PFSK-1 (cell line): ENCODE data around the gene CLPTM1L.

Source experiments
- FOXP2 ChIP-seq: optimal IDR thresholded peaks from 2 replicates; pipeline ENCODE3; 2011; ENCODE audit warnings: borderline replicate concordance, control low read depth, inconsistent platforms; ENCODE audit not compliant: insufficient read depth; ENCODE audit errors: extremely low read length, extremely low read depth
- POLR2AphosphoS5 ChIP-seq: IDR thresholded peaks from 2 replicates; pipeline ENCODE4 v1.6.1; 2012; ENCODE audit warnings: low read depth, mild to moderate bottlenecking, control low read depth, low read length, moderate library complexity
- REST ChIP-seq, 2 experiments: IDR thresholded peaks; 2 replicates each; pipeline versions ENCODE4 v1.6.1 to v1.8.0; 2011 to 2012; ENCODE audit warnings: low read depth in 2 of 2, low read length in 2 of 2, control low read depth in 1 of 2, inconsistent platforms in 1 of 2, mild to moderate bottlenecking in 1 of 2, moderate library complexity in 1 of 2; ENCODE audit not compliant: insufficient read depth in 1 of 2
- SIN3A ChIP-seq: IDR thresholded peaks from 2 replicates; pipeline ENCODE4 v1.6.1; 2012; ENCODE audit warnings: mild to moderate bottlenecking, low read length, moderate library complexity, borderline replicate concordance; ENCODE audit not compliant: insufficient read depth
- TAF1 ChIP-seq: IDR thresholded peaks from 2 replicates; pipeline ENCODE4 v1.6.1; 2012; ENCODE audit warnings: low read length, control low read depth, borderline replicate concordance; ENCODE audit not compliant: insufficient read depth

The CLPTM1L gene

DNA sequence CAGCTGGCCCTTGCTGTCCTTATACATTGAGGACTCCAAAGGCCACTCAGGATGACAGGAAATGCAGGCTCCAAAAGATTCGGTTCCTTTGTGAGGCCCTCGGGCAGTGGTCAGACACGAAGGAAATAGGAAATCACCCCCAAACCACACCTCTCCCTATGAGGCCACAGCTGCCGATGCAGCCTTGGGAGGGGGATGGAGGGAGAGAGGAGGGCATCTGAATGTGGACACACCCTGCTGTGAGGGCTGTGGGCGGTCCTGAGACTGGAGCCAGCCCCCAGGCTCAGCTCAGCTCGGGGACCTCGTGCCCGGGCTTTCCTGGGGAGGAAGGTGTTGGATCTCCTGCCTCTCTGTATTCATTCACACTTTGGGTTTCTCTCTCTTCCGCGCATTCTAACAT lies 2.7 kb upstream of the CLPTM1L start:
- no peak for TF ChIP-seq FOXP2
- TF ChIP-seq TAF1: no peak
- no peak for TF ChIP-seq SIN3A
- no peak for TF ChIP-seq POLR2AphosphoS5
- TF ChIP-seq REST (IDR thresholded peaks at IDR 0.05; ENCODE audit: insufficient read depth in 1 of 2, low read depth in 2 of 2, low read length in 2 of 2): no peak

GRCh38 chr5:1346627-1347440 lies 1.9 kb upstream of the CLPTM1L start:
- TF ChIP-seq REST (IDR thresholded peaks at IDR 0.05; ENCODE audit: insufficient read depth in 1 of 2, low read depth in 2 of 2, low read length in 2 of 2) (no peak), TAF1 (no peak), SIN3A (no peak), FOXP2 (no peak), POLR2AphosphoS5 (no peak)

DNA sequence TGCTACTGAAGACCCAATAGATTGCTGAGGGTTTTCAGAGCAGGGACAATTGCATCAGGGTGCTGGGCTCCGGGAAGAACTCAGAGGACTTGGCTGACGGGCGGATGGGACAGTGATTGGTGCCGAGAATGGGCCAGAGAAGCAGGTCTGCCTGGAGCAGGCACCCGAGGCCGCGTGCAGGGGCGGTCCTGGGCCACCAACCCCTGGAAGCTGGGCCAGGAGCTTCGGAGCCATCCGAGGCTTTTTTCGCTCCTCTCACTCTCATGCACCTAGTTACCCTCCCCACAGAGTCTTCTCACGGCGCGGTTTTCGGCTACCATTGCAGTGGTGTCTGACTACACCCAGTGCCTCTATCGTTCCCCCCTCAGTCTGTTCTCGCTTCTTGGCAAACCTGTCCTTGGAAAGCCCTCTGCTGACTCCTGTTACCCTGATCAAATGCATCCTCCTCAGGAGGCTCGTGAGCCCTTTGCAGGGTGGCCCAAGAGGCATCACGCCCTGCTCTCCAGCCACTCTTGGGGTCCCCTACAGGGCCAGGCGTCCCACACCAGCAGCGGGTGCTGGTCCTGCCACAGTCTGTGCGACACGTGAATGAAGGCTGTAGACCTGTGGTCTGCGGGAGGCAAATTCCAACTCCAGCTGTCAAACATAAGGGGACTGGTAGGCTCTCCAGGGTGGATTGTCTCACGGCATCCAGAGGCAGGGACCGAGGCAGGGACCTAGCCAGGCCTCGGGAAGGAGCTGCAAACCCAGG lies 1.2 kb upstream of the CLPTM1L start:
- TF ChIP-seq TAF1 (no peak), SIN3A (no peak), FOXP2 (no peak)

DNA sequence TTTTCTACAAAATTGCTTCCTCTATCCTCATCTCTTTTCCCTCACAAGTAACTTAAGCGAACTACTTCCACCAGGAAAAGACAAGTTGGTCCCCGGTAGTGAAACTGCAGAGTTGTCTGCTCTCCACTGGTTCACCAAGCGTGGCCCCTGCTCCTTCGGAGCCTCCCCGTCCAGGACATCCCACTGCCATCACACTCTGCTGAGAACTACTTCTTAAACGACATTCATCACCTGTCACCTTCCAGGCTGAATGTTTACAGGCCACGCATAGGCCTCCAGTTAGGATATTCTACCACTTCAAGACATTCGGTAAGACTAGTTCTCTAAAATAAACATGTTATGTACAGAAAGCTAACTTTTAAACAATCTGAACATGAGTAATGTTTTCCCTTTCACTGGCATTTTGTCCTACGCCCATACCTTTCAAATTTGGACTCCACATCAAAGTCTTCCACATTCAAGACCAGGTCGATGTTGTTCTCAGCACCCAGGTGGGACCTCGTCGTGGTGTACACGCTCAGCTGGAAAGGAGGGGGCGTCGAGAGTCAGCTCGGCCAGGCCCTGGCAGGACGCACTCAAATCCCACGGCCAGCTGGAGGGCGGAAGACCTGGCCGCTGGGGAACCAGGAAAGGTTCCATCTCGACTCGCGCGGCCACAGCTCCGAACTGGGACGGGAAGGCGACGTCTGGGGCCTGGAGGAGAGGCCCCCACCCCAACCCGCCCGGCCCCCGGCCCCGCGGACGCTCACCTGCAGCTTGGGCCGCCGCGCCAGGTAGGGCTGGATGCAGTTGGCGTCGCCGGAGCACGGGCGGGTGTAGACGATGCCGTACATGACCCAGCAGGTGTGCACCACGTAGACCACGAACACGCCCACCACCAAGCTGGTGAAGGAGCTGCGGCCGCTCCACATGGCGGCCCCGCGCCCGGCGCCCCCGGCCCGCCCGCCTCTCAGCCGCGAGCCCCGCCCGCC lies 683 bp downstream of the CLPTM1L start:
- TF ChIP-seq SIN3A: no peak
- no peak for TF ChIP-seq POLR2AphosphoS5
- TF ChIP-seq TAF1: no peak
- no peak for TF ChIP-seq REST (IDR thresholded peaks at IDR 0.05; ENCODE audit: insufficient read depth in 1 of 2, low read depth in 2 of 2, low read length in 2 of 2)
- TF ChIP-seq FOXP2: no peak

GRCh38 chr5:1343315-1343751 lies 1.6 kb downstream of the CLPTM1L start:
- no peak for TF ChIP-seq FOXP2
- TF ChIP-seq SIN3A: no peak
- TF ChIP-seq TAF1: no peak
- TF ChIP-seq POLR2AphosphoS5: no peak
- no peak for TF ChIP-seq REST (IDR thresholded peaks at IDR 0.05; ENCODE audit: insufficient read depth in 1 of 2, low read depth in 2 of 2, low read length in 2 of 2)
